ENCODE data around the gene RC3H2.
"Not testable (repeated sequence)": the region's sequence is repeated elsewhere in the genome, so short reads cannot be mapped to it uniquely, and the experiment has no call there.

The RC3H2 gene

GRCh38 chr9:122923947-122924346, 18.8 kb upstream of the RC3H2 start:
- no peak for DNase-seq

- DNase-seq = no peak
These were observed 17.6 kb upstream of the RC3H2 start for GRCh38 chr9:122922713-122923112.

GRCh38 chr9:122918310-122918709, 13.2 kb upstream of the RC3H2 start:
- DNase-seq = no peak

GRCh38 chr9:122912964-122913673, 8.0 kb upstream of the RC3H2 start, which contains the start of gene ZBTB6:
Gene ZBTB6, minus strand, starts transcription at chr9:122913323. Its CDS starts 1,251 bp downstream, at chr9:122912072.
- DNase-seq = peak; percentile 61

- no peak for DNase-seq
These were observed 7.5 kb upstream of the RC3H2 start for GRCh38 chr9:122912671-122912963.

- not testable (repeated sequence) for DNase-seq
These were observed 963 bp upstream of the RC3H2 start for GRCh38 chr9:122906122-122906521.

GRCh38 chr9:122904466-122904822, 715 bp downstream of the RC3H2 start:
- peak; percentile 24 for DNase-seq

- DNase-seq = no peak
These were observed 4.4 kb downstream of the RC3H2 start for GRCh38 chr9:122900791-122901190.

GRCh38 chr9:122897969-122898368, 7.2 kb downstream of the RC3H2 start:
- DNase-seq = no peak

- DNase-seq = no peak
These were observed 16.7 kb downstream of the RC3H2 start for GRCh38 chr9:122888480-122888879.

GRCh38 chr9:122883125-122883524, 22.0 kb downstream of the RC3H2 start:
- DNase-seq = no peak

- DNase-seq = no peak
These were observed 25.7 kb downstream of the RC3H2 start for GRCh38 chr9:122879443-122879842.

- DNase-seq = no peak
These were observed 29.6 kb downstream of the RC3H2 start for GRCh38 chr9:122875523-122875922.

- DNase-seq = not testable (repeated sequence)
These were observed 37.9 kb downstream of the RC3H2 start for GRCh38 chr9:122867276-122867675.

- DNase-seq = no peak
These were observed 39.1 kb downstream of the RC3H2 start for GRCh38 chr9:122866079-122866478.

GRCh38 chr9:122865300-122865699, 39.9 kb downstream of the RC3H2 start:
- no peak for DNase-seq

- no peak for DNase-seq
These were observed 41.8 kb downstream of the RC3H2 start for GRCh38 chr9:122863407-122863806.

- no peak for DNase-seq
These were observed 44.6 kb downstream of the RC3H2 start for GRCh38 chr9:122860319-122861142.

- DNase-seq = no peak
These were observed 47.3 kb downstream of the RC3H2 start for GRCh38 chr9:122857815-122858214.

GRCh38 chr9:122852085-122852786, 52.9 kb downstream of the RC3H2 start:
- not testable (repeated sequence) for DNase-seq

GRCh38 chr9:122848256-122848943, 56.8 kb downstream of the RC3H2 start:
- no peak for DNase-seq

GRCh38 chr9:122846371-122846940, 58.7 kb downstream of the RC3H2 start:
- DNase-seq = no peak

- no peak for DNase-seq
These were observed 60.0 kb downstream of the RC3H2 start for GRCh38 chr9:122845116-122845515.

All from activated CD8-positive, alpha-beta memory T cell treated with anti-CD3 and anti-CD28 coated beads, Interleukin-2, amount 50 U/mL, for 4 hours (primary cell).